ENCODE data around the gene CARS1. TPM values are rescaled to one million over a fixed set of nuclear protein-coding genes. Genes with fewer than 3 reads are reported as not detected.

Gene CARS1
- total and polyA plus RNA-seq, 2 of the 8 experiments (the other 6 are each of a cell fraction or from before 2014, with no cell fraction given), result 44.1 to 100 TPM

GRCh38 chr11:3069425-3069824, 12.2 kb upstream of the CARS1 start:
- H2AFZ ChIP-seq (ENCODE audit: low read length), result 0 out of 2 replicates have a peak overlapping the region, but pooled peaks have one; percentile 13
- no peaks in the 10 kb centered on the region for H4K20me1 ChIP-seq (replicated peaks in 1 of 2; ENCODE audit: control insufficient read depth in 1 of 2, insufficient read depth in 2 of 2, low read length in 2 of 2)
- H3K23me2 ChIP-seq (ENCODE audit: low read depth, low read length), result no peaks in the 10 kb centered on the region
- H3K79me2 ChIP-seq (ENCODE audit: control insufficient read depth in 1 of 2, insufficient read depth in 2 of 2, low read length in 2 of 2), result no peaks in the 10 kb centered on the region
- peaks cover 8 to 13% of the 10 kb centered on the region in 2 experiments for H3K9me3 ChIP-seq (ENCODE audit: insufficient read depth in 2 of 2, low read depth in 1 of 2, low read length in 1 of 2)
- H3K14ac ChIP-seq (ENCODE audit: insufficient read length), result no peak overlapping the region
- H3K4me1 ChIP-seq (replicated peaks in 1 of 4; ENCODE audit: control insufficient read depth in 3 of 4, insufficient read depth in 4 of 4, low read length in 3 of 4), result no peaks in the 10 kb centered on the region
- H2BK5ac ChIP-seq (ENCODE audit: low read depth, low read length), result no peak overlapping the region
- H3K4me2 ChIP-seq (ENCODE audit: insufficient read depth in 1 of 2, low read depth in 2 of 2, low read length in 2 of 2), result no peak overlapping the region
- ChIA-PET CTCF (ENCODE audit: partially characterized antibody) (interaction anchor here (1.0 to 2.5 kb wide), 2 partner anchors 18 to 23 kb away, joined by 3 to 9 read pairs; no protein-coding TSS in a partner anchor), POLR2A (ENCODE audit: partially characterized antibody) (interaction anchor here (1.0 kb wide), 2 partner anchors 11 to 141 kb away, joined by 4 to 5 read pairs; no protein-coding TSS in a partner anchor)
- H2BK120ac ChIP-seq (replicated peaks; ENCODE audit: low read depth, low read length), result no peak overlapping the region
- H2BK15ac ChIP-seq (ENCODE audit: low read length), result no peak overlapping the region
- no peak overlapping the region for H4K5ac ChIP-seq (ENCODE audit: insufficient read length, low read depth, low read length)
- no peak overlapping the region for H3K9ac ChIP-seq (replicated peaks in 1 of 4; ENCODE audit: extremely low read depth in 1 of 4, low read depth in 3 of 4, low read length in 3 of 4)
- FAIRE-seq (no peak), DNase-seq (ENCODE audit: low read depth in 1 of 2, low spot score in 2 of 2) (no peak)
- no peak overlapping the region for H3K18ac ChIP-seq (ENCODE audit: extremely low read depth, low read length)
- no peak overlapping the region for H3K56ac ChIP-seq (replicated peaks; ENCODE audit: insufficient read length, low read depth, low read length)
- no peaks in the 10 kb centered on the region for H3K36me3 ChIP-seq (ENCODE audit: control insufficient read depth in 2 of 4, insufficient read depth in 4 of 4, low read length in 3 of 4)
- no peak overlapping the region for H2BK20ac ChIP-seq (ENCODE audit: low read length)
- no peak overlapping the region for H4K91ac ChIP-seq (replicated peaks; ENCODE audit: insufficient read length, low read length)
- H3K23ac ChIP-seq (ENCODE audit: insufficient read length), result no peak overlapping the region
- H3K4ac ChIP-seq (replicated peaks; ENCODE audit: insufficient read length, low read depth, low read length), result no peak overlapping the region
- H3K27ac ChIP-seq (ENCODE audit: low read depth, low read length), result no peak overlapping the region
- H4K8ac ChIP-seq (ENCODE audit: extremely low read depth, insufficient read depth, low read length), result no peak overlapping the region
- TF ChIP-seq PHF8 (conservative IDR thresholded peaks at IDR 0.05; ENCODE audit: low read depth, low read length) (no peak), SIRT6 (IDR thresholded peaks at IDR 0.05; ENCODE audit: low read length) (no peak), RNF2 (IDR thresholded peaks at IDR 0.05; ENCODE audit: borderline replicate concordance, low read depth, low read length, missing control alignments, poor library complexity, severe bottlenecking) (no peak), BACH1 (IDR thresholded peaks at IDR 0.05; ENCODE audit: low read length) (no peak), TBP (IDR thresholded peaks at IDR 0.05; ENCODE audit: low read depth, low read length) (no peak), YY1 (IDR thresholded peaks at IDR 0.05; ENCODE audit: low read depth, low read length) (no peak), TAF7 (optimal IDR thresholded peaks at IDR 0.05; ENCODE audit: borderline replicate concordance, low read depth, low read length) (no peak), BCL11A (IDR thresholded peaks at IDR 0.05; ENCODE audit: low read depth in 2 of 2, low read length in 2 of 2) (no peak), RXRA (IDR thresholded peaks at IDR 0.05; ENCODE audit: insufficient read depth, low read depth, low read length) (no peak), RBBP5 (IDR thresholded peaks at IDR 0.05; ENCODE audit: borderline replicate concordance, low read depth, low read length) (no peak), ZNF274 (IDR thresholded peaks at IDR 0.05; ENCODE audit: borderline replicate concordance, extremely low read depth, low read length) (no peak), BRCA1 (IDR thresholded peaks at IDR 0.05; ENCODE audit: low read depth, low read length) (no peak)
- H3K27me3 ChIP-seq (replicated peaks in 1 of 4; ENCODE audit: control insufficient read depth in 3 of 4, extremely low read depth in 1 of 4, insufficient read depth in 3 of 4, low read length in 3 of 4), result no peaks in the 10 kb centered on the region
- H2BK12ac ChIP-seq (ENCODE audit: low read depth, low read length), result no peak overlapping the region
- H3K79me1 ChIP-seq (ENCODE audit: low read depth, low read length), result no peaks in the 10 kb centered on the region
- H2AK5ac ChIP-seq (ENCODE audit: low read depth, low read length), result no peak overlapping the region
- WGBS, 2 experiments (ENCODE audit: extremely low coverage in 1 of 2, insufficient coverage in 1 of 2, insufficient read length in 1 of 2, insufficient replicate concordance in 2 of 2, low coverage in 1 of 2, low lambda C conversion rate in 2 of 2, missing lambda C conversion rate in 1 of 2), result 79% methylated on average over 7 of the region's 8 CpGs; no CpG with 5 or more reads in 1 of the 2 experiments
- no peak overlapping the region for H3K4me3 ChIP-seq (ENCODE audit: extremely low read depth in 1 of 4, insufficient read depth in 2 of 4, low read depth in 3 of 4, low read length in 4 of 4)
